Activated T-cell treated with anti-CD3 and anti-CD28 coated beads for 24 hours (primary cell): ENCODE data around the gene ELANE.
"Not testable (repeated sequence)": the region's sequence is repeated elsewhere in the genome, so short reads cannot be mapped to it uniquely, and the experiment has no call there.

Experiments used
- DNase-seq: peaks from one replicate; pipeline ENCODE4 v3.0.0-alpha.2; 2020; ENCODE audit warnings: low read depth

The ELANE gene

DNA sequence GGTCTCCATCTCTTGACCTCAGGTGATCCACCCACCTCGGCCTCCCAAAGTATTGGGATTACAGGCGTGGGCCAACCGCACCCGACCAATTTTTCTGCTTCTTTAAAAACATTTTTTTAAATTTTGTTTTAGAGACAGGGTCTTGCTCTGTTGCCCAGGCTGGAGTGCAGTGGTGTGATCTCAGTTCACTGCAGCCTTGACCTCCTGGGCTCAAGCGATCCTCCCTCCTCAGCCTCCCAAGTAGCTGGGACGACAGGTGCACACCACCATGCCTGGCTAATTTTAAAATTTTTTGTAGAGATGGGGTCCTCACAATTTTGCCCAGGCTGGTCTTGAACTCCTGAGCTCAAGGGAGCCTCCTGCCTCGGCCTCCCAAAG lies 9.3 kb upstream of the ELANE start:
- DNase-seq = not testable (repeated sequence)

DNA sequence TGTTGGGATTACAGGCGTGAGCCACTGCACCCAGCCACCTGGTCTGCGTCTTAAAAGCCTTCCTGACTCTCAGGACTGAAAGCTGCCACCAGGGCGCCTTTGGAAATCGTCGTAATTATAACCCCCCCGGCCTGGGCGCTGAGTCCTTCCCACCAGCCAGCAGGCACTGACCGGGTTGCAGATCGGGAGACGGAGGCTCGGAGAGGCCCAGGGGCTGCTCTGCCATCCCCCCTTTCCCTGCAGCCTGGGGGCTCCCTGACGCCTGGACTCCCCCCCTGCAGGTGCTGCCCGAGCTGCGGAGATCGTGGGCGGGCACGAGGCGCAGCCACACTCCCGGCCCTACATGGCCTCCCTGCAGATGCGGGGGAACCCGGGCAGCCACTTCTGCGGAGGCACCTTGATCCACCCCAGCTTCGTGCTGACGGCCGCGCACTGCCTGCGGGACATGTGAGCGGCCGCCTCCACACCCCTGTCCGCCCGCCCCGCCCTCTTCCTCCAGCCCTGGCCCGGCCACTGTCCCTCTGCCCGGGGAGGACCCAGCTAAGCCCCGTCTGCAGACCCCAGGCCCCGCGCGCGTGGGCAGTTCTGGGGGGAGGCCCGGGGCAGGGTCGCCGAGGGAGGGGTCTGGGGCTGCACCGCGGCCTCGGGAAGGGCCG lies 8.8 kb upstream of the ELANE start:
- no peak for DNase-seq

DNA sequence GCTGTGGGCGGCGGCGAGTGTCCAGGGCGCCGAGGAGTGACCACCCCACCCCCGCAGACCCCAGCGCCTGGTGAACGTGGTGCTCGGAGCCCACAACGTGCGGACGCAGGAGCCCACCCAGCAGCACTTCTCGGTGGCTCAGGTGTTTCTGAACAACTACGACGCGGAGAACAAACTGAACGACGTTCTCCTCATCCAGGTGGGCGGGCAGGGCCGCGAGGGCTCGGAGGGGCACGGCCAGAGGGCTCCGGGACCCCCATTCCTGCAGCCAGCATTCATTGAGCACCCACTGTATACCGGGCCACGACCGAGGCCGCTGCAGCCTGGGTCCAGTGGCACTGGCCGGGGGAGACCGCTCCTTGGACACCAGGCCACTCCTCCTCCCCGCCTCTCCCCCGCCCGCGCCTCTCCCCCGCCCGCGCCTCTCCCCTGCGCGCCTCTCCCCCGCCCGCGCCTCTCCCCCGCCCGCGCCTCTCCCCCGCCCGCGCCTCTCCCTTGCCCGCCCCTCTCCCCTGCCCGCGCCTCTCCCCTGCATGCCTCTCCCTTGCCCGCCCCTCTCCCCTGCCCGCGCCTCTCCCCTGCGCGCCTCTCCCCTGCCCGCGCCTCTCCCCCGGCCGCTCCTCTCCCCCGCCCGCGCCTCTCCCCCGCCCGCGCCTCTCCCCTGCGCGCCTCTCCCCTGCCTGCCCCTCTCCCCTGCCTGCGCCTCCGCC lies 8.1 kb upstream of the ELANE start:
- no peak for DNase-seq

DNA sequence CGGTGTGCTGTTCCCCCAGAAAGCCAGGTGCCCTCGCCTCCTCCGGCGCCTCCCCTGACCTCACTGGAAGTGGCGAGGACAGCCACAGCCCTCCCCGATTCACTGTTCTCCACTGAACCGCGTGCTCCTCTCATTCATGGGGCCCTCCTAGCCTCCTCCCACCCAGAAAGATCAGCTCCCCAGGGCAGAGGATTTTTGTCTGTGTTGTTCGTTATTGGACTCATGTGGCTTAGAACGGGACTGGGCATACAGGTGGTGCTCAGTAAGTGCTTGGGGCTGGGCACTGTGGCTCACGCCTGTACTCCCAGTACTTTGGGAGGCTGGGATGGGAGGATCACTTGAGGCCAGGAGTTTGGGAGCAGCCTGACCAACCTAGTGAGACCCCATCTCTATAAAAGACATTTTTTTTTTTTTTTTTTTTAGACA lies 7.5 kb upstream of the ELANE start:
- DNase-seq = no peak

DNA sequence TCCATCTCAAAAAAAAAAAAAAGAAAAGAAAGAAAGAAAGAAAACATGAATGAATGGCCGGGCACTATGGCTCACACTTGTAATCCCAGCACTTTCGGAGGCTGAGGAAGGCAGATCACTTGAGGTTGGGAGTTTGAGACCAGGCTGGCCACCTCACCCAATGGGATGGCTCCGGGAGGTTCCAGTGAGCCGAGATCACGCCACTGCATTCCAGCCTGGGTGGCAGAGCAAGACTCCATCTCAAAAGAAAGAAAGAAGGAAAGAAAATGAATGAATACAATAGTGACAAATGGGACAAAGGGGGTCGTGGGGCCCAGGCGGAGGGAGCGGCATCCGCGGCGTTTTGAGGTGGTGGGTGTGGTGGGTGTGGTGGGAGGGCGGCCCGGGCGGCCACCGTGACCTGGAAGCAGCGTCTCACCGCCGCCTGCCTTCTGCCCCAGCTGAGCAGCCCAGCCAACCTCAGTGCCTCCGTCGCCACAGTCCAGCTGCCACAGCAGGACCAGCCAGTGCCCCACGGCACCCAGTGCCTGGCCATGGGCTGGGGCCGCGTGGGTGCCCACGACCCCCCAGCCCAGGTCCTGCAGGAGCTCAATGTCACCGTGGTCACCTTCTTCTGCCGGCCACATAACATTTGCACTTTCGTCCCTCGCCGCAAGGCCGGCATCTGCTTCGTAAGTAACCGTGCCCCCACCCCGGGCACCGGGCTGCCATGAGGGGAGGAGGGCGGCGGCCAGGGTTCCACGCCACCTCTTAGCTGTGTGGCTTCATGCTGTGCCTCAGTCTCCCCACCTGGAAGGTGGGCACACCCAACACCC lies 6.2 kb upstream of the ELANE start:
- no peak for DNase-seq

DNA sequence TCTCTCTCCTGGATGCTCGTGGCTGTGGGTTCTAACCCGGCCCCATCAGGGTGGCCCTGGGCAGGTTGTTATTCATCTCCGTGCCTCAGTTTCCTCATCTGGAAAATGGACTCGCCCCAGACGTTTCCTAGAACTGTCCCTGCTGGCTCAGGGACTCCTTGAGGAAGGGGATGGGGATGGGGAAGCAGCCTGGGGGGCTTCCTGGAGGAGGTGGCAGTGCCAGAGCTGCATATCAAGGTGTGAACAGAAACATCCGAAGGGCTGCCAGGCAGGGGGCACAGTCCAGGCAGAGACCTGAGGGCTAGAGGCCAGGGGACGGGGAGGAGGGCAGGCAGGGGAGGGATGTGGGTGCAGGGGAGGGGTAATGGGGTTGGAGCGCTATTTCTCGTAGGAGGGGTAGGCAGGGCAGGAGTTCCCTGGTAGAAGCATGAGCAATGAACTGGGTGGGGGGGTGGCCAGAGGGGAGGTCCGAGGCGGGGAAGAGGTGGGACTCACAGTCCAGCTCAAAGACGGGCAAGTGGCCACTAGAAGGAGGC lies 3.6 kb upstream of the ELANE start:
- DNase-seq = no peak

DNA sequence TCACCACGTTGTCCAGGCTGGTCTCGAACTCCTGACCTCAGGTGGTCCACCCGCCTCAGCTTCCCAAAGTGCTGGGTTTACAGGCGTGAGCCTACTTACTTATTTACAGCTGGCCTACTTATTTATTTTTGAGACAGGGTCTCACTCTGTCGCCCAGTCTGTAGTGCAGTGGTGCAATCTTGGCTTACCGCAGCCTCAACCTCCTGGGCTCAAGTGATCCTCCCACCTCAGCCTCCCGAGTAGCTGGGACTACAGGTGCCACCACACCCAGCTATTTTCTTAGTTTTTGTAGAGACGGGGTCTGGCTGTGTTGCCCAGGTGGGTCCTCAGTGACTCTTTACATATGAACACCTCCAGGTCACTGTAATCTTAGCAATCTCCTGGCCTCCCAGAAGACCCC lies 2.9 kb upstream of the ELANE start:
- DNase-seq = not testable (repeated sequence)

DNA sequence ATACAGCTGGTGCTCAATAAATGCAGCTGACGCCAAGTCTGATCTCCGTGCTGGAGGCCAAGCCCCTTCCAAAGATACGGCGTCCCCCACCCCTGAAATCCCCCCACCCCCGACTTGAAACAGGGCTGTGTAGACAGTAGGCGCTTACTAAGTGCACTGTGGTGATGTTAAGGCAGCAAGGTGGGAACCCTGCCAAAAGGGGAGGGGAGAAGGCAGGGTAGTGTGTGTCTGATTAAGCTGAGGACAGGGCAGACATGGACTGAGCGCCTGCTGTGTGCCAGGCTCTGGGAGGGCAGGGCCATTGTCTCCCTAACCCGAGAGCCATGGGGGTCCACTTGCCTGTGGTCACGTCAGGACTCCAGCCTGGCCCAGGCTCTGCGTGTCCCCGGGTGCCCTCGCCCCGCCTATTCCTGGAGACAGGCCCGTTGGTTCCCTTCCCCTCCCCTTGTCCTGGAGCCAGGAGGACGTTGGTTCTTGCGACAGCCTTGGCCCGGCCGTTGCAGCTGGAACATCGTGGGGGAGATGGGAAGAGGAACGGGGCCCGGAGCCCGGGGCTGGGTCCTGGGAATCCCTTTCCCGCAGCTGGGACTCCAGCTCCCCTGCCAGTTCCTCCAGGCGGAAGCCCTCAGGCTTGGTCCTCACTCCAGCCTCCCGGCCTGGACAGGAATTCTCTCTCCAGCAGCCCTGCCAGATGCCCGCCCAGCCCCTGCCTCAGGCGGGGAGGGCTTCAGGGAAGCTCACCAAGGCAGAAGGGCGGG lies 1.7 kb upstream of the ELANE start:
- no peak for DNase-seq

DNA sequence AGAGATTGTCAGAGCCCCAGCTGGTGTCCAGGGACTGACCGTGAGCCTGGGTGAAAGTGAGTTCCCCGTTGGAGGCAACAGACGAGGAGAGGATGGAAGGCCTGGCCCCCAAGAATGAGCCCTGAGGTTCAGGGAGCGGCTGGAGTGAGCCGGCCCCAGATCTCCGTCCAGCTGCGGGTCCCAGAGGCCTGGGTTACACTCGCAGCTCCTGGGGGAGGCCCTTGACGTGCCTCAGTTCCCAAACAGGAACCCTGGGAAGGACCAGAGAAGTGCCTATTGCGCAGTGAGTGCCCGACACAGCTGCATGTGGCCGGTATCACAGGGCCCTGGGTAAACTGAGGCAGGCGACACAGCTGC lies 1.1 kb upstream of the ELANE start:
- no peak for DNase-seq

DNA sequence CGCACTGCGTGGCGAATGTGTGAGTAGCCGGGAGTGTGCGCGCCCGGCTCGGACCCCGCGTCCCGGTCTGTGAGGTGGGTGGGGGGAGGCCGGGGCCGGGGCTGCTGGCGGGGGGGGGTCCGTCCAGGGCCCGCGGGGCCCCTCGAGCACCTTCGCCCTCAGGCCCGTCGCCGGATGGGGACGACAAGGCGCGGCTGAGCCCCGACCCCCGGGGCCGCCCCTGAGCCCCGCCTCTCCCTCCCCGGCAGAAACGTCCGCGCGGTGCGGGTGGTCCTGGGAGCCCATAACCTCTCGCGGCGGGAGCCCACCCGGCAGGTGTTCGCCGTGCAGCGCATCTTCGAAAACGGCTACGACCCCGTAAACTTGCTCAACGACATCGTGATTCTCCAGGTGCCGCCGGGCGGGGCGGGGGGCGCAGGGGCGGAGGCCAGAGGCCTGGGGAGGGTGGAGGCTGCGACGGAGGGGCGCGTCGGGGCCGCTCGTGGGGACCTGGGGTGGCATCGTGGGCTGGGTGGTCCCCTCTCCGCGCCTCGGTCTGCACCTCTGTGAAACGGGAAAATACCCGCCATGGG lies 997 bp downstream of the ELANE start:
- DNase-seq = no peak

DNA sequence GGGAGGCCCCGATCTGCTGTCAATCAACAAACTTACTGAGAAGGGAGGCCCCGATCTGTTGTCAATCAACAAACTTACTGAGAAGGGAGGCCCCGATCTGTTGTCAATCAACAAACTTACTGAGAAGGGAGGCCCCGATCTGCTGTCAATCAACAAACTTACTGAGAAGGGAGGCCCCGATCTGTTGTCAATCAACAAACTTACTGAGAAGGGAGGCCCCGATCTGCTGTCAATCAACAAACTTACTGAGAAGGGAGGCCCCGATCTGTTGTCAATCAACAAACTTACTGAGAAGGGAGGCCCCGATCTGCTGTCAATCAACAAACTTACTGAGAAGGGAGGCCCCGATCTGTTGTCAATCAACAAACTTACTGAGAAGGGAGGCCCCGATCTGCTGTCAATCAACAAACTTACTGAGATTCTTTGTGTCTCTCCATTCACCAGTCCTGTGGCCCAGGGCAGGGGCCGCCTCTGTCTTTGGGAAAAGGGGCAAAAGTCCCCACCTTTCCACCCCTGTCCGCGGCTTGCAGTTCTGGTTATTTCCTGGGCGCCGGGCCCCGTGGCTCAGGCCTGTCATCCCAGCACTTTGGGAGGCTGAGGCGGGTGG lies 1.6 kb downstream of the ELANE start:
- DNase-seq = not testable (repeated sequence)

DNA sequence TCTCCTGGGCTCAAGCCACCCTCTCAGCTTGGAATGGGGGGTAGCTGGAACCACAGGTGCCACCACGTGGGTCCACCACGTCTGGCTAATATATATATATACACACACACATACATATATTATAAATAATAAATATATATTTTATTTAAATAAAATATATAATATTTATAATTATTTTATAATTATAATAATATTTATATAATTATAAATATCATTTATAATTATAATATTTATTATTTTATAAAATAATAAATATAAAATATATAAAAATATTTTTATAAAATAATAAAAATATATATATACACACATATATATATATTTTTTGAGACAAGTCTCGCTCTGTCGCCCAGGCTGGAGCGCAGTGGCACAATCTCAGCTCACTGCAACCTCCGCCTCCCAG lies 2.4 kb downstream of the ELANE start:
- no peak for DNase-seq

DNA sequence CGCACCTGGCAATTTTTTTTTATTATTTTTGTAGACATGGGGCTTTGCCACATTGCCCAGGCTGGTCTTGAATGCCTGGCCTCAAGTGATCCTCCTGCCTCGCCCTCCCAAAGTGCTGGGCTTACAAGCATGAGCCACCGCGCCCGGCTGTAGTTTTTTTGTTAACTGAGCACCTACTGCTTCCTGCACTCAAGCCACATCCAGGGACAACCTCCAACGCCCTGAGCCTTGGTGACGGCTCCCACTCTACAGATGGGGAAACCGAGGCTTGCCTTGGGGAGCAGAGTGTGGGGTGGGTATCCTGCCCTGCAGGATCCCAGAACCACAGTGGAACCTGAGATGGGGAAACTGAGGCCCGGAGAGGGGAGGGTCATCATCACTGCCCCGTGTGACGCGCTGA lies 3.0 kb downstream of the ELANE start:
- DNase-seq = no peak

DNA sequence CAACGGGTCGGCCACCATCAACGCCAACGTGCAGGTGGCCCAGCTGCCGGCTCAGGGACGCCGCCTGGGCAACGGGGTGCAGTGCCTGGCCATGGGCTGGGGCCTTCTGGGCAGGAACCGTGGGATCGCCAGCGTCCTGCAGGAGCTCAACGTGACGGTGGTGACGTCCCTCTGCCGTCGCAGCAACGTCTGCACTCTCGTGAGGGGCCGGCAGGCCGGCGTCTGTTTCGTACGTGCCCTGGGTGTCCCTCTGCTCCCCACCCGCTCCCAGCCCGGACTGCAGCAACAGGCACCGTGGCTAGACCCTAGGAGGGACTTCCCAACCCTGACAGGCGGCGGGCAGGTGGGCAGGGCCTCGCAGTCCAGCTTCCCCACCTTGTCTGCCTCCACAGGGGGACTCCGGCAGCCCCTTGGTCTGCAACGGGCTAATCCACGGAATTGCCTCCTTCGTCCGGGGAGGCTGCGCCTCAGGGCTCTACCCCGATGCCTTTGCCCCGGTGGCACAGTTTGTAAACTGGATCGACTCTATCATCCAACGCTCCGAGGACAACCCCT lies 3.5 kb downstream of the ELANE start:
- no peak for DNase-seq

DNA sequence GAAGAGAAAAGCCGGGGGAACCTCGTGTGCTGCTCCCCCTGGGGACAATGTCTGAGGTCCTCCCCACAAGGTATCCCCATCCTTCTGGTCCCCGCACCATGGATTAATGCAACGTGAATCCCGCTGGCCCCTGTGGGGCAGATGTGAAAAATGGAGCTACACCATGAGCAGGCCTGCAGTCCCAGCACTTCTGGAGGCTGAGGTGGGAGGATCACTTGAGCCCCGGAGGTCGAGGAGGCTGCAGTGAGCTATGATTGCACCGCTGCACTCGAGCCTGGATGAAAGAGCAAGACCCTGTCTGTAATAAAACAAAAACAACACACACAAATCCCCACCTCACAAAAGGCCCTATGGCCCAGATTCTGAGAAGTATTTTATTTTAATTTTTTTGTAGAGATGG lies 6.2 kb downstream of the ELANE start:
- no peak for DNase-seq

DNA sequence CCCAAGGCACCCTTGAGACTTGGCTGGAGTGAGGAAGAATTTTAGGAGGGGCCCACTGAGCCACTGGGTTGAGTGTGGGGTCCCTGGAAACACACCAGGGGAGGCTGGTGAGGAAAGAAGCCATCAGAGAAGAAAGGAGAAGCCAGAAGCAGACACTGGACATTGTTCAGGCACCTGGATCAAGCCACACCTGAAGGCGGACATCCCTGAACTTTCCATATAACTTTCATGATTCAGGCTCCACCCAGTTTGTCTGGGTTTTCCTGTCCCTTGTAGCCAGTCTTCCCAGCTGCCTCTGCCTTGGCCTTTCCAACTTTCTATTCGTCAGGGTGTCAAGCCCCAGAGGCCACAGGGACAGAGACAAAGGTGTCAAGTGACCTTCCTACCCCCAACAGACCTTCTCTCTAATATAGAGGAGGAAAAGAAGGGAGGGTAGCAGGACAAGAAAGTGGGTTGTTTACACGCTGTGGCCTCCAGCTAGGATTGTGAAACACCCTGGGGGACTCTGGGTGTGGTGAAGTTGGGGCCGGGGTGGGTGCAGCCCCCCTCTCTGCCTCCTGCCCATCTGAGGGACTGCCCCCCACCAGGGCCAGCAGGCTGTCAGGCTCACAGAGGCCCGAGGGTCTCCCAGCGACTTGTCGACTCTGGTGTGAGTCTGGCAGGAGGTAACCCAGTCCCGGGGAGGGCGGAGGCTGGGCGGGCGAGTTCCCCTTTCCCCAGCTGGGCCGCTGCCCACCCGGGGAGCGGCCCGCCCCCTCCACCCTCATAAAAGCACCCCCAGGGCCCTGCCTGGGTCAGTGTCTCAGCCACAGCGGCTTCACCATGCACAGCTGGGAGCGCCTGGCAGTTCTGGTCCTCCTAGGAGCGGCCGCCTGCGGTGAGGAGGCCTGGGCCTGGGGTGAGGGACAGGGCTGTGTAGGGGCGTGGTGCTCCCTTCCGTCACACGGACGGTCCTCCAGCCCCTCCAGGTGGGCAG lies 7.1 kb downstream of the ELANE start, which contains the start of gene CFD:
Gene CFD, plus strand, starts transcription at position 797 of the 976 bp plus-strand sequence. Its CDS starts 26 bp downstream, at position 823.
- no peak for DNase-seq

DNA sequence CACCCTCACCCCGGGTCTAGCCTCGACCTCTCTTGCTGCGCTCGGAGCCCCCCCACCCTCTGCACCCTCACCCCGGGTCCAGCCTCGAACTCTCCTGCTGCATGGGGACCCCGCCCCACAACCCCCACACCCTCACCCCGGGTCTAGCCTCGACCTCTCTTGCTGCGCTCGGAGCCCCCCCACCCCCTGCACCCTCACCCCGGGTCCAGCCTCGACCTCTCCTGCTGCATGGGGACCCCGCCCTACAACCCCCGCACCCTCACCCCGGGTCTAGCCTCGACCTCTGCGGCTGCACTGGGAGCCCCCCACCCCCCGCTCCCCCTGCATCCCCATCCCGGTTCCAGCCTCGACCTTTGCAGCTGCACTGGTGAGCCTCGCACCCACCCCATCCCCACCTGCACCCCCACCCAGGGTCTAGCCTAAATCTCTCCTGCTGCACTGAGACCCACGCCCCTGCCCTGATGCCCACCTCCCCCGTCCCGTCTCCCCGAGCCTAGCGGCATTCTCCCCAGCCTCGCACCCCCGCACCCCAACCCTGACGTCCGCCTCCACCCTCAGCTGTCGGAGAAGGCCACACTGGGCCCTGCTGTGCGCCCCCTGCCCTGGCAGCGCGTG lies 9.1 kb downstream of the ELANE start:
- no peak for DNase-seq

DNA sequence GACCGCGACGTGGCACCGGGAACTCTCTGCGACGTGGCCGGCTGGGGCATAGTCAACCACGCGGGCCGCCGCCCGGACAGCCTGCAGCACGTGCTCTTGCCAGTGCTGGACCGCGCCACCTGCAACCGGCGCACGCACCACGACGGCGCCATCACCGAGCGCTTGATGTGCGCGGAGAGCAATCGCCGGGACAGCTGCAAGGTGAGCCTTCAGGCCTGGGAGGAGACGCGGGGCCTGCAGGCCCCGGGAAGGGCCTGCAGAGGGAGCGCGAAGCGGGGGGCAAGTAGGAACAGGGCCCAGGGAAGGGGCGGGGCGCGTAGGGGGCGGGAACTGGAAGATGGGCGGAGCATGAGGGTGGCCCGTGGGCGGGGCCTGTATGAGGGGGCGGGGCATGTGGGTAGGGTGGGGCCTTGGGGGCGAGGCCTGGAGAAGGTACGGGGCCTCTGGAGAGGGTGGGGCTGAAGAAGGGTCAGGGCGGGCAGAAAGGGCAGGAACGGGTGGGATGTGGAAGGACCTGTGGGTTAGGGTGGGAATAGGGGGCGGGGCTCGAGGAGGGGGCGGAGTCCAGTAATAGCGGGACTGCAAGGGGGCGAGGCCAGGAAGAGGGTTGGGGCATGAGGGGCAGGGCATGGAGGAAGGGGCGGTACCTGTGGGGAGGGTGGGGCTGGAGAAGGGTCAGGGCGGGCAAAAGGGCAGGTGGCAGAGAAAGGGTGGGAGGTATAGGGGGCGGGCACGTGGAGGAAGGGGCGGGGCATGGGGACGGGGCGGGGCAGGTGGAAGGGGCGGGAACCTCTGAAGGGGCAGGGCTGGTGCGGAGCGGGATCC lies 9.9 kb downstream of the ELANE start:
- DNase-seq = peak; percentile 49
